Pancreas (tissue), 10 donors: ENCODE results near the gene NRBP1. TPM values are rescaled to one million over a fixed set of nuclear protein-coding genes. Genes with fewer than 3 reads are reported as not detected.
A peak's percentile ranks its signal among the peaks of the same experiment; 100 is the strongest.

Experiments
- ATAC-seq, 4 donors: fragments of 200-7000 bp; cut with Tn5 transposase; one replicate each; pipeline versions ENCODE4 v1.8.0 to v1.9.1; 2020; ENCODE audit warnings: mild to moderate bottlenecking in 4 of 4, moderate library complexity in 4 of 4
- DNase-seq, 6 donors: peaks; one replicate each; pipeline ENCODE4 v3.0.0-alpha.2; 2020
- FAIRE-seq: peaks from 2 replicates; lab custom pipeline; 2012; peaks lifted over from hg19 to GRCh38; lab: Jason Lieb, UNC
- H3K27ac ChIP-seq, 4 donors: fragments of 200-600 bp; sonication (generic); 1 replicate in 3 of 4; 2 replicates in 1 of 4; pipeline versions ENCODE4 v1.5.0 to v1.8.0; 2020
- H3K27me3 ChIP-seq, 4 donors: fragments of 200-600 bp; one replicate each; pipeline ENCODE4 v1.8.0; 2021
- H3K36me3 ChIP-seq, 3 donors: fragments of 200-600 bp; sonication (generic) in 1 of 3; one replicate each; pipeline versions ENCODE4 v1.5.0 to v1.8.0; 2020 to 2021
- H3K4me1 ChIP-seq, 3 donors: fragments of 200-600 bp; one replicate each; pipeline ENCODE4 v1.8.0; 2021
- H3K4me3 ChIP-seq, 4 donors: fragments of 200-600 bp; sonication (generic) in 2 of 4; one replicate each; pipeline versions ENCODE4 v1.5.0 to v1.8.0; 2020 to 2021
- H3K9me3 ChIP-seq, 4 donors: fragments of 200-600 bp; one replicate each; pipeline ENCODE4 v1.8.0; 2021
- CTCF ChIP-seq, 4 donors: fragments of 200-600 bp; sonication (generic) in 3 of 4; IDR thresholded peaks; one replicate each; pipeline versions ENCODE4 v1.5.0 to v1.8.0; 2021; ENCODE audit warnings: antibody characterized with exemption in 4 of 4
- WGBS, 2 donors: extraction: QIAGEN DNeasy Blood & Tissue Kit; methylation state at CpG; one replicate each; pipeline ENCODE4 v1.1.7; 2013; 5-methylcytosine and 5-hydroxymethylcytosine counted together
- intact Hi-C, 3 donors: fragments of 100-400 bp; cut with DNase I; formaldehyde crosslinking; loops; one replicate each; pipeline versions ENCODE4 v1.11.1 to v1.14.2; 2022
- polyA plus RNA-seq, 2 donors: library from polyadenylated mRNA; stranded (reverse); fragments of 200-250 nt; gene quantifications; one replicate each; pipeline ENCODE4 v1.2.3, GENCODE V29; 2013
- total RNA-seq, 6 donors: library from RNA; stranded (reverse); fragmentation: NEBNext Ultra II Directional in 4 of 6; extraction: Animal tissue kit (Norgen Biotek cat#: 25700) in 4 of 6; gene quantifications; one replicate each; pipeline versions ENCODE4 v1.2.1 to v1.2.4, GENCODE V29; 2021 to 2023
- donor health status: healthy with polysubstance abuse.
- donor health status: DM: no; HTN: no; CAD: no; lungs with moderate emphysema.
- donor health status: DM: no; HTN: no; CAD: no.
- donor health status: control.
- donor health status: control.
- donor health status: Bipolar disorder and iron deficiency.
- donor health status: DM: yes; HTN: yes; CAD: no.
- donor health status: DM: no; HTN: no; CAD: no.
- donor health status: DM: no; HTN: no; CAD: no.
- donor health status: DM: yes; HTN: yes; CAD: no.

The NRBP1 gene
- total and polyA plus RNA-seq, 8 donors = 32.5 to 60.7 (median 38.0) TPM

- Histone ChIP-seq H3K36me3 (peaks cover 5 to 43% (median 31%) of the 10 kb centered on the region in 3 donors), H3K4me1 (peaks cover 0 to 11% (median 3%) of the 10 kb centered on the region in 3 donors), H3K4me3 (peak overlapping the region; percentile 27 to 62 (median 53)), H3K27me3 (no peaks in the 10 kb centered on the region), H3K27ac (peak overlapping the region; percentile 61 to 75 (median 68)), H3K9me3 (no peaks in the 10 kb centered on the region)
- ATAC-seq = peak; percentile 23 to 34 (median 26)
- intact Hi-C loops = no loop called here
- TF ChIP-seq CTCF (IDR thresholded peaks at IDR 0.05) = no peak
- FAIRE-seq = no peak
- WGBS, 2 donors = 43 to 50% methylated on average over 6 of the region's 6 CpGs
- peak in 5 of 6 donors; percentile 22 to 76 (median 55) for DNase-seq
These were observed 14.5 kb downstream of the NRBP1 start for GRCh38 chr2:27442920-27443282.

GRCh38 chr2:27445155-27445554 lies 16.7 kb downstream of the NRBP1 start:
- Histone ChIP-seq H3K27me3 (no peaks in the 10 kb centered on the region), H3K4me1 (peaks cover 0 to 11% (median 3%) of the 10 kb centered on the region in 3 donors), H3K4me3 (no peak overlapping the region), H3K27ac (peak overlapping the region in 3 of 4 donors; percentile 60 to 84 (median 82)), H3K36me3 (peaks cover 2 to 33% (median 17%) of the 10 kb centered on the region in 3 donors), H3K9me3 (no peaks in the 10 kb centered on the region)
- no peak for TF ChIP-seq CTCF (IDR thresholded peaks at IDR 0.05)
- ATAC-seq (no peak), FAIRE-seq (no peak), DNase-seq (no peak)
- 90 to 93% methylated on average over 8 of the region's 8 CpGs for WGBS, 2 donors
- intact Hi-C loops = no loop called here

GRCh38 chr2:27445615-27446014 lies 17.2 kb downstream of the NRBP1 start:
- peak overlapping the region; percentile 60 to 84 (median 76) for H3K27ac ChIP-seq
- DNase-seq (no peak), ATAC-seq (no peak), FAIRE-seq (no peak)
- intact Hi-C loops = no loop called here
- no peaks in the 10 kb centered on the region for H3K9me3 ChIP-seq
- WGBS, 2 donors = 85 to 87% methylated on average over 8 of the region's 8 CpGs
- no peak overlapping the region for H3K4me3 ChIP-seq
- no peaks in the 10 kb centered on the region for H3K27me3 ChIP-seq
- peaks cover 0 to 28% (median 12%) of the 10 kb centered on the region in 3 donors for H3K36me3 ChIP-seq
- TF ChIP-seq CTCF (IDR thresholded peaks at IDR 0.05) = no peak
- H3K4me1 ChIP-seq = peaks cover 0 to 11% (median 3%) of the 10 kb centered on the region in 3 donors

GRCh38 chr2:27446057-27446456 lies 17.6 kb downstream of the NRBP1 start:
- Histone ChIP-seq H3K27ac (peak overlapping the region; percentile 60 to 84 (median 76)), H3K27me3 (no peaks in the 10 kb centered on the region), H3K9me3 (no peaks in the 10 kb centered on the region), H3K4me1 (peaks cover 0 to 11% (median 3%) of the 10 kb centered on the region in 3 donors), H3K4me3 (no peak overlapping the region), H3K36me3 (peaks cover 0 to 24% (median 11%) of the 10 kb centered on the region in 3 donors)
- intact Hi-C loops = no loop called here
- DNase-seq (peak; percentile 60 to 85 (median 77)), FAIRE-seq (no peak), ATAC-seq (peak; percentile 55 to 82 (median 71))
- TF ChIP-seq CTCF (IDR thresholded peaks at IDR 0.05) = no peak
- WGBS, 2 donors = 49 to 50% methylated on average over 3 of the region's 3 CpGs

GRCh38 chr2:27448381-27448780 lies 19.9 kb downstream of the NRBP1 start:
- H3K9me3 ChIP-seq = no peaks in the 10 kb centered on the region

More at GRCh38 chr2:27448381-27448780, 19.9 kb downstream of the NRBP1 start:
- intact Hi-C loops = no loop called here
- DNase-seq = no peak
- H3K4me3 ChIP-seq = no peak overlapping the region
- no peak for FAIRE-seq
- WGBS, 2 donors = 47 to 72% methylated on average over 3 of the region's 3 CpGs
- peaks cover 0 to 28% (median 9%) of the 10 kb centered on the region in 3 donors for H3K36me3 ChIP-seq
- peaks cover 0 to 8% (median 3%) of the 10 kb centered on the region in 3 donors for H3K4me1 ChIP-seq
- TF ChIP-seq CTCF (IDR thresholded peaks at IDR 0.05) = no peak
- no peak overlapping the region for H3K27ac ChIP-seq
- H3K27me3 ChIP-seq = no peaks in the 10 kb centered on the region
- ATAC-seq = no peak
